SK-N-SH (cell line): ENCODE results near the gene PLEKHG3.

ENCODE experiments used
- GABPA ChIP-seq: IDR thresholded peaks from 2 replicates; pipeline ENCODE4 v1.4.0; 2012; ENCODE audit warnings: low read depth, mild to moderate bottlenecking
- TEAD4 ChIP-seq: IDR thresholded peaks from 2 replicates; pipeline ENCODE4 v1.4.0; 2012; ENCODE audit warnings: mild to moderate bottlenecking, borderline replicate concordance; ENCODE audit not compliant: insufficient read depth
- TF ChIP-seq, protein P1 (sequence below): fragments of 200-600 bp; sonication (generic); IDR thresholded peaks from 2 replicates; pipeline ENCODE4 v1.6.1; 2017; ENCODE audit warnings: antibody characterized with exemption, mild to moderate bottlenecking, moderate library complexity

GRCh38 chr14:64696355-64696857, 7.8 kb upstream of the PLEKHG3 start:
- TF ChIP-seq TEAD4 (no peak), GABPA (no peak)
- TF ChIP-seq, protein P1, sequence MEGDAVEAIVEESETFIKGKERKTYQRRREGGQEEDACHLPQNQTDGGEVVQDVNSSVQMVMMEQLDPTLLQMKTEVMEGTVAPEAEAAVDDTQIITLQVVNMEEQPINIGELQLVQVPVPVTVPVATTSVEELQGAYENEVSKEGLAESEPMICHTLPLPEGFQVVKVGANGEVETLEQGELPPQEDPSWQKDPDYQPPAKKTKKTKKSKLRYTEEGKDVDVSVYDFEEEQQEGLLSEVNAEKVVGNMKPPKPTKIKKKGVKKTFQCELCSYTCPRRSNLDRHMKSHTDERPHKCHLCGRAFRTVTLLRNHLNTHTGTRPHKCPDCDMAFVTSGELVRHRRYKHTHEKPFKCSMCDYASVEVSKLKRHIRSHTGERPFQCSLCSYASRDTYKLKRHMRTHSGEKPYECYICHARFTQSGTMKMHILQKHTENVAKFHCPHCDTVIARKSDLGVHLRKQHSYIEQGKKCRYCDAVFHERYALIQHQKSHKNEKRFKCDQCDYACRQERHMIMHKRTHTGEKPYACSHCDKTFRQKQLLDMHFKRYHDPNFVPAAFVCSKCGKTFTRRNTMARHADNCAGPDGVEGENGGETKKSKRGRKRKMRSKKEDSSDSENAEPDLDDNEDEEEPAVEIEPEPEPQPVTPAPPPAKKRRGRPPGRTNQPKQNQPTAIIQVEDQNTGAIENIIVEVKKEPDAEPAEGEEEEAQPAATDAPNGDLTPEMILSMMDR, result no peak
